Hepatic stellate cell (primary cell): Measurements from ENCODE around the gene CTSH.

Experiments
- DNase-seq: peaks from one replicate; pipeline ENCODE4 v3.0.0; 2011; ENCODE audit warnings: low spot score

The CTSH gene

GRCh38 chr15:78944669-78945407 is at the start of gene CTSH:
CTSH (minus strand) TSS chr15:78945046; CDS start chr15:78944981, 65 bp downstream.
- peak; percentile 60 for DNase-seq

- DNase-seq: no peak
These were observed 49.2 kb upstream of the CTSH start for GRCh38 chr15:78993931-78994530.

GRCh38 chr15:78993257-78993930 is 48.5 kb upstream of the CTSH start:
- no peak for DNase-seq

- no peak for DNase-seq
These were observed 47.8 kb upstream of the CTSH start for GRCh38 chr15:78992416-78993256.

- DNase-seq: no peak
These were observed 47.0 kb upstream of the CTSH start for GRCh38 chr15:78991879-78992278.

GRCh38 chr15:78991476-78991875 is 46.6 kb upstream of the CTSH start:
- DNase-seq: no peak

GRCh38 chr15:78990278-78990677 is 45.4 kb upstream of the CTSH start:
- DNase-seq: no peak

- DNase-seq: no peak
These were observed 44.9 kb upstream of the CTSH start for GRCh38 chr15:78989701-78990240.

GRCh38 chr15:78988361-78988911 is 43.6 kb upstream of the CTSH start:
- peak; percentile 99 for DNase-seq

GRCh38 chr15:78987556-78988360 is 42.9 kb upstream of the CTSH start:
- no peak for DNase-seq

- no peak for DNase-seq
These were observed 41.1 kb upstream of the CTSH start for GRCh38 chr15:78985859-78986475.

- DNase-seq: no peak
These were observed 39.2 kb upstream of the CTSH start for GRCh38 chr15:78984041-78984440.

- DNase-seq: no peak
These were observed 38.5 kb upstream of the CTSH start for GRCh38 chr15:78983146-78983918.

GRCh38 chr15:78982736-78983135 is 37.9 kb upstream of the CTSH start:
- DNase-seq: no peak

- DNase-seq: no peak
These were observed 36.9 kb upstream of the CTSH start for GRCh38 chr15:78981532-78982313.

- DNase-seq: peak; percentile 80
These were observed 34.8 kb upstream of the CTSH start for GRCh38 chr15:78979456-78980320.

- DNase-seq: no peak
These were observed 33.8 kb upstream of the CTSH start for GRCh38 chr15:78978601-78979179.
